Head of caudate nucleus (tissue), 42 donors: ENCODE data around the gene C1QTNF4.
"Not testable (repeated sequence)": the region's sequence is repeated elsewhere in the genome, so short reads cannot be mapped to it uniquely, and the experiment has no call there.

Experiments used
- DNase-seq, 42 donors: peaks; one replicate each; pipeline versions ENCODE4 v3.0.0 to v3.0.0-alpha.2; 2020 to 2021; ENCODE audit warnings: mixed read lengths in 7 of 42
- intact Hi-C: fragments of 100-400 bp; cut with DNase I; formaldehyde crosslinking; loops from one replicate; pipeline ENCODE4 v1.15.0; 2022

The C1QTNF4 gene

GRCh38 chr11:47572715-47573255, 21.4 kb downstream of the C1QTNF4 start:
- DNase-seq = peak in 5 of 42 donors; percentile 7 to 63 (median 32)
- intact Hi-C loops = no loop called here

GRCh38 chr11:47571895-47572294, 22.3 kb downstream of the C1QTNF4 start:
- intact Hi-C loops = no loop called here

GRCh38 chr11:47571357-47571729, 22.9 kb downstream of the C1QTNF4 start:
- DNase-seq = no peak
- intact Hi-C loops = no loop called here

More at GRCh38 chr11:47571895-47572294, 22.3 kb downstream of the C1QTNF4 start:
- no peak for DNase-seq

- intact Hi-C loops = no loop called here
- DNase-seq = no peak
These were observed 23.4 kb downstream of the C1QTNF4 start for GRCh38 chr11:47570651-47571356.

GRCh38 chr11:47569646-47570045, 24.6 kb downstream of the C1QTNF4 start:
- intact Hi-C loops = no loop called here
- DNase-seq = no peak

GRCh38 chr11:47566149-47566698, 28.0 kb downstream of the C1QTNF4 start:
- DNase-seq = peak in 2 of 42 donors; percentile 16 to 43
- intact Hi-C loops = no loop called here

- DNase-seq = peak in 38 of 42 donors; percentile 49 to 82 (median 67)
- intact Hi-C loops = no loop called here
These were observed 28.7 kb downstream of the C1QTNF4 start, which contains the start of gene PTPMT1 for GRCh38 chr11:47565340-47566148. Gene PTPMT1, plus strand, starts transcription at chr11:47565599. Its CDS starts 24 bp downstream, at chr11:47565623.

- DNase-seq = no peak
- intact Hi-C loops = no loop called here
These were observed 29.3 kb downstream of the C1QTNF4 start for GRCh38 chr11:47564933-47565339.

- intact Hi-C loops, DNase-seq: not testable (repeated sequence)
These were observed 29.8 kb downstream of the C1QTNF4 start for GRCh38 chr11:47564366-47564765.

- DNase-seq, intact Hi-C loops: not testable (repeated sequence)
These were observed 31.8 kb downstream of the C1QTNF4 start for GRCh38 chr11:47562393-47562792.

- intact Hi-C loops = no loop called here
- no peak for DNase-seq
These were observed 33.8 kb downstream of the C1QTNF4 start for GRCh38 chr11:47560426-47560825.

- intact Hi-C loops = loop anchor here (10.0 kb wide), 1 partner anchor 94 kb away; no protein-coding TSS in a partner anchor
- no peak for DNase-seq
These were observed 35.5 kb downstream of the C1QTNF4 start for GRCh38 chr11:47558695-47559094.

GRCh38 chr11:47557004-47557403, 37.2 kb downstream of the C1QTNF4 start:
- intact Hi-C loops = loop anchor here (10.0 kb wide), 1 partner anchor 92 kb away; no protein-coding TSS in a partner anchor
- not testable (repeated sequence) for DNase-seq

- DNase-seq = peak in 1 of 42 donors; percentile 32
- intact Hi-C loops = loop anchor here (2.0 to 10.0 kb wide), 2 partner anchors 89 to 129 kb away; no protein-coding TSS in a partner anchor
These were observed 40.8 kb downstream of the C1QTNF4 start for GRCh38 chr11:47553406-47553743.

GRCh38 chr11:47552566-47553405, 41.4 kb downstream of the C1QTNF4 start, which contains the start of gene CELF1:
Gene CELF1, minus strand, starts transcription at chr11:47553132. Its CDS starts 53,609 bp downstream, at chr11:47499523.
- peak; percentile 80 to 97 (median 93) for DNase-seq
- intact Hi-C loops = loop anchor here (2.0 to 10.0 kb wide), 2 partner anchors 88 to 128 kb away; no protein-coding TSS in a partner anchor

- intact Hi-C loops = loop anchor here (2.0 to 10.0 kb wide), 2 partner anchors 87 to 127 kb away; no protein-coding TSS in a partner anchor
- DNase-seq = peak in 34 of 42 donors; percentile 5 to 59 (median 38)
These were observed 42.1 kb downstream of the C1QTNF4 start for GRCh38 chr11:47552056-47552565.

GRCh38 chr11:47551086-47551485, 43.1 kb downstream of the C1QTNF4 start:
- intact Hi-C loops = loop anchor here (10.0 kb wide), 1 partner anchor 86 kb away; no protein-coding TSS in a partner anchor
- DNase-seq = no peak
